WI38 (cell line): ENCODE data around the gene ARL15.

Experiments
- H3K4me3 ChIP-seq: 2 replicates; pipeline ENCODE4 v1.5.1; 2011; ENCODE audit warnings: low read depth, mild to moderate bottlenecking, control low read depth, low read length
- TF ChIP-seq, protein P1 (sequence below): IDR thresholded peaks from 2 replicates; pipeline ENCODE4 v1.5.1; 2012; ENCODE audit warnings: low read depth, mild to moderate bottlenecking, control low read depth, low read length

ARL15 gene

DNA sequence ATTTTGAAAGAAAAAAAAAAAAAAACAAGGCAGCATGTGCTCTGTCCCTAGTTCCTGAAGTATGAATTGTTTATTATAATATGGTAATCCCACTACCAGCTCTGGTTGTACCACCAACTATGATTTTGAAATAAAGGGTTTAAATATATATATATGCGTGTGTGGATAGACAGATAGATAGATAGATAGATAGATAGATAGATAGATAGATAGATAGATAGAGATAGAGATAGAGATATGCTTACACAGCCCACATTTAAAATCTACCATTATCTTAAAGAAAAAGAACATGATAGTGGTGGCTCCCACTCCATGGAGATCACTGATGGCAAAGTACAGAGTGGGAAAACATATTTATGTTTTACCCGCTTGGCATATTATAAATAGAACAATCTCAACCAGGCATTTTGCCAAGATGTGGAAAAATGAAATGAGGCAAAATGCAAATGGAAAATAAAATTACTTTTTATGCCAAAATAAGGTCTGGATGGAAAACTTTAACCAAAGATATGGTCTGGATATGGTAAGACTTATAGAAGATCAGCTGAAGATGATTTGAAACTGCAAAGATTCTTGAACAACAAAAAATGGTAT lies 170.0 kb downstream of the ARL15 start:
- TF ChIP-seq, protein P1, sequence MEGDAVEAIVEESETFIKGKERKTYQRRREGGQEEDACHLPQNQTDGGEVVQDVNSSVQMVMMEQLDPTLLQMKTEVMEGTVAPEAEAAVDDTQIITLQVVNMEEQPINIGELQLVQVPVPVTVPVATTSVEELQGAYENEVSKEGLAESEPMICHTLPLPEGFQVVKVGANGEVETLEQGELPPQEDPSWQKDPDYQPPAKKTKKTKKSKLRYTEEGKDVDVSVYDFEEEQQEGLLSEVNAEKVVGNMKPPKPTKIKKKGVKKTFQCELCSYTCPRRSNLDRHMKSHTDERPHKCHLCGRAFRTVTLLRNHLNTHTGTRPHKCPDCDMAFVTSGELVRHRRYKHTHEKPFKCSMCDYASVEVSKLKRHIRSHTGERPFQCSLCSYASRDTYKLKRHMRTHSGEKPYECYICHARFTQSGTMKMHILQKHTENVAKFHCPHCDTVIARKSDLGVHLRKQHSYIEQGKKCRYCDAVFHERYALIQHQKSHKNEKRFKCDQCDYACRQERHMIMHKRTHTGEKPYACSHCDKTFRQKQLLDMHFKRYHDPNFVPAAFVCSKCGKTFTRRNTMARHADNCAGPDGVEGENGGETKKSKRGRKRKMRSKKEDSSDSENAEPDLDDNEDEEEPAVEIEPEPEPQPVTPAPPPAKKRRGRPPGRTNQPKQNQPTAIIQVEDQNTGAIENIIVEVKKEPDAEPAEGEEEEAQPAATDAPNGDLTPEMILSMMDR, result no peak

DNA sequence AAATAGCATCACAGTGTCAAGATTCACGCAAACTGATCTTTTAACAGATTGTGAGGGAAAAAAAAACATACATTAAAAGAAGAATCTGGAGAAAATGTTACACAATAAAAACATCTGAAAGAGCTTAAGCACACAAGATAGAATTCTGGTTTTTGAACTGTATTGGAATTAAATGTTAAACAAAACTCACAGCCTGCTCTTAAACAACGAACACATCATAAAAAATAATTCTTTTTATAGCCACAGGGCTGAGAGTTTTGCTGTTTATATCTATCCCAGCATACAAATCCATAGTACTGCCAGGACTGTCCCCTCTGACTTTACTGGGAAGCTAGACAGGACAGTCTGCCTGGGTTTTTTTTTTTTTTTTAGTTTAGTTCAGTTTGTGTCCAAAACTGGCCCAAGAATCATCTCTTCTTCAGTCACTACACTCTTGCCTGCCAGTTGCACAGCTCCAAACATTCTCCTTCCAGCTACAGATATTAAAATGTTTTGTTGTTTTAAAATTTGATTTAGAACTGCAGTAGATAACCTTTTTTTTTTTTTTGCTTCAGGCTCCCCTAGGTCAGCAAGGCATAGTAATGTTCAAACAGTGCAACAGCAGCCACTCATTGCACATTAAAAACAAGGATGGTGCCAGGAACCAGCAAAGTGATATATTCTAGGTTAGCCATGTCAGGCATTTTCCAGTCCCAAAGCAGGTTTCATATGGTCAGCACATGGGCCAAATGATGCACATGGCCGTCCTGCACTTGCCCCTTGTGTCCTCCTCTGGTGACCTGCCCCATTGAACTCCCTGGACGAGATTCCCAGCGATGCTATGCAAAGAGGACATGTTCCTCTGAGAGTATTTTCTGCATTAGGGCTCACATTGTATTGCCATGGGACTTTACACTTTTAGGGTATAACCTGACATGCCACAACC lies 173.6 kb downstream of the ARL15 start:
- H3K4me3 ChIP-seq, result no peak overlapping the region

More for the DNA sequence above, 170.0 kb downstream of the ARL15 start:
- H3K4me3 ChIP-seq, result no peak overlapping the region

DNA sequence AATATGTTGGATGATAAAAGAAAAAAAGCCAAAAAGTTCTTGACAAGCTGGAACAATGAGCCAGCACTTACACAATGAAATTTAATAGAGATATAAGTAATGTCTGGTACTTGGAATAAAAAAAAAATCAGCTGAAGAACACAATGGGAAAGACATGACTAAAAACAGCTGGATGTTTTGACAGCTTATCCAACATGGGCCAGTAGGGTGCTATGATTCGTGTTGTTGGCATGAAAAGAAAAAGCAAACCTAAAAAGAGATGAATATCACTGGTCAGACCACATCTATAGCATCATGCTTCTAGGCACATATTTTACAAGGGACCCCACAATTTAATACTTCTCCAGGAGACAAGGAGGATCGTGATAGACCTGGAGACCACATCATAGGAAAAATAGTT lies 175.3 kb downstream of the ARL15 start:
- TF ChIP-seq, protein P1, result no peak
- no peak overlapping the region for H3K4me3 ChIP-seq

More for the DNA sequence above, 173.6 kb downstream of the ARL15 start:
- TF ChIP-seq, protein P1, result no peak

GRCh38 chr5:54133917-54134316 lies 176.5 kb downstream of the ARL15 start:
- TF ChIP-seq, protein P1, result no peak

DNA sequence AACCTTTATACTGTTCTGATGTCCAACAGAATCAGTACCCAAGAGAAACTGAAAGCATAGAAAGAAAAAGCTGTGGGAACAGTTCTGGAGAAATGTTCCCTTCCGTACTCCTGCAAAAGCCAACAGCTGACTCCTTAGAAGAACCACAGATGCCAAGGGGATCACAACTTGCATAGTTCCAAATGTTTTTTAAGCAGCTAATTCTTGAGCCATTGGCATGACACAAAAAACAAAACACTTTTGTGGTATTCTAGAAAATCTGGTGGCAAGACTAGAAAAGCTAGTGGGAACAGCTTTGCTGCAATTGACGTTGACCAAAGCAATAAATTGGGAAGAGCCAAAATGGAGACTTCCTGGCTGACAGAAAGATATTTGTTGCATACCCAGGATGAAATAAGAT lies 189.9 kb downstream of the ARL15 start:
- TF ChIP-seq, protein P1, result no peak
- no peak overlapping the region for H3K4me3 ChIP-seq

More at GRCh38 chr5:54133917-54134316, 176.5 kb downstream of the ARL15 start:
- no peak overlapping the region for H3K4me3 ChIP-seq

DNA sequence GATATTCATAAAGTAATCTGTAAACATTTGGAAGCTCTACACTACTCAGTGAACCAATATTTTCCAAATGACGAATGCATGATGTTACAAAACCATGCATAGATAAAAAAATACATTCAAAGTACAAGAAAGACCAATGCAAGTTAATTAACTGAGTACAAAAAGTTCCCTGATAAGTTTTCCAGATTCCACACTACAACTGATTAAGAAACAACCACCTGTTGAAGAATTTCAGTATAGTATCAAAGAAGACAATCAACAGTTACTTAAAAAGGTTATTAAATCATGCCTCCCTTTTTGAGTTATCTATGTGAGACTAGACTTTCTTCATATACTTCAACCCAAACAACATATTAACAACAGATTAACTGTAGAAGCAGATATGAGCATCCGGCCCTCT lies 192.4 kb downstream of the ARL15 start:
- H3K4me3 ChIP-seq, result no peak overlapping the region
- TF ChIP-seq, protein P1, result no peak
